Epithelial cell of umbilical artery (primary cell): Measurements from ENCODE around the gene KDM3B. TPM values are rescaled to one million over a fixed set of nuclear protein-coding genes. Genes with fewer than 3 reads are reported as not detected.

Source experiments
- total RNA-seq: library from RNA; depleted of rRNA; stranded (reverse); fragments of >200 nt; gene quantifications from 2 replicates; pipeline ENCODE4 v1.2.3, GENCODE V29; 2014

The KDM3B gene
- 37.4 and 43.6 TPM in 2 replicates for total RNA-seq

GRCh38 chr5:138352071-138352721 is at the start of gene KDM3B:
KDM3B (plus strand) TSS chr5:138352685; CDS start chr5:138352796, 111 bp downstream.

GRCh38 chr5:138331449-138332368 is 20.8 kb upstream of the KDM3B start, which contains the start of gene CDC25C:
CDC25C (minus strand) TSS chr5:138331804; CDS start chr5:138331180, 624 bp downstream.

GRCh38 chr5:138337685-138338410 is 14.6 kb upstream of the KDM3B start, which contains the start of gene FAM53C:
FAM53C (plus strand) TSS chr5:138338266; CDS start chr5:138341336, 3,070 bp downstream.

GRCh38 chr5:138438724-138439476 is 86.4 kb downstream of the KDM3B start, which contains the start of gene REEP2:
REEP2 (plus strand) TSS chr5:138439057; CDS start chr5:138439209, 152 bp downstream.

GRCh38 chr5:138465261-138466124 is 113.0 kb downstream of the KDM3B start, which contains the start of gene EGR1:
EGR1 (plus strand) TSS chr5:138465479; CDS start chr5:138465762, 283 bp downstream.

Other genes starting within 250 kb of the KDM3B start
- 0.65 and 1.1 TPM in 2 replicates for gene NME5, start 213.3 kb upstream of the KDM3B start, total RNA-seq
- 19.2 and 43.6 TPM in 2 replicates for gene BRD8, start 174.1 kb upstream of the KDM3B start, total RNA-seq
- 52.6 and 77.2 TPM in 2 replicates for gene KIF20A, start 173.6 kb upstream of the KDM3B start, total RNA-seq
- gene CDC23, start 139.4 kb upstream of the KDM3B start, total RNA-seq, result 31.5 and 40.1 TPM in 2 replicates
- gene GFRA3, start 78.1 kb upstream of the KDM3B start, total RNA-seq, result not detected in 2 replicates
- gene CDC25C, start 20.9 kb upstream of the KDM3B start, total RNA-seq, result 9.0 and 9.4 TPM in 2 replicates
- 28.6 and 31.5 TPM in 2 replicates for gene FAM53C, start 14.4 kb upstream of the KDM3B start, total RNA-seq
- 1.4 and 3.2 TPM in 2 replicates for gene REEP2, start 86.4 kb downstream of the KDM3B start, total RNA-seq
- gene EGR1, start 112.8 kb downstream of the KDM3B start, total RNA-seq, result 0.97 and 1.4 TPM in 2 replicates
- 139 and 145 TPM in 2 replicates for gene ETF1, start 190.6 kb downstream of the KDM3B start, total RNA-seq
- 287 and 389 TPM in 2 replicates for gene HSPA9, start 222.7 kb downstream of the KDM3B start, total RNA-seq